ENCODE results near the gene TTC34. TPM values are rescaled to one million over a fixed set of nuclear protein-coding genes. Genes with fewer than 3 reads are reported as not detected.

The TTC34 gene
- total RNA-seq, 4 donors from 2014 or later, result 0.04 to 0.19 (median 0.15) TPM; not detected in 1

GRCh38 chr1:2835650-2836159 is 34.2 kb upstream of the TTC34 start:
- no peaks in the 10 kb centered on the region for H3K9me3 ChIP-seq
- peaks cover 0 to 63% (median 0%) of the 10 kb centered on the region in 4 donors for H3K27me3 ChIP-seq
- DNase-seq, result no peak
- no peaks in the 10 kb centered on the region for H3K36me3 ChIP-seq
- no peak overlapping the region for H3K4me3 ChIP-seq
- TF ChIP-seq CTCF (IDR thresholded peaks at IDR 0.05) (no peak), POLR2A (IDR thresholded peaks at IDR 0.05) (no peak)
- 64 to 78% methylated on average over 8 to 10 of the region's 10 CpGs for WGBS, 2 donors
- no peaks in the 10 kb centered on the region for H3K4me1 ChIP-seq
- H3K27ac ChIP-seq, result no peak overlapping the region
- intact Hi-C loops (cut with DNase I), result no loop called here

- H3K4me1 ChIP-seq, result no peaks in the 10 kb centered on the region
- WGBS, 2 donors, result 60% methylated on average over 1 to 7 of the region's 27 CpGs
- DNase-seq, result no peak
- TF ChIP-seq POLR2A (IDR thresholded peaks at IDR 0.05) (no peak), CTCF (IDR thresholded peaks at IDR 0.05) (no peak)
- intact Hi-C loops (cut with DNase I), result no loop called here
- H3K27me3 ChIP-seq, result peaks cover 0 to 63% (median 0%) of the 10 kb centered on the region in 4 donors
- H3K9me3 ChIP-seq, result no peaks in the 10 kb centered on the region
- no peaks in the 10 kb centered on the region for H3K36me3 ChIP-seq
- H3K27ac ChIP-seq, result no peak overlapping the region
- H3K4me3 ChIP-seq, result no peak overlapping the region
Observed at GRCh38 chr1:2834741-2835564, 33.5 kb upstream of the TTC34 start.

GRCh38 chr1:2834146-2834475 is 32.6 kb upstream of the TTC34 start:
- Histone ChIP-seq H3K4me3 (no peak overlapping the region), H3K27me3 (peaks cover 0 to 57% (median 0%) of the 10 kb centered on the region in 4 donors), H3K27ac (no peak overlapping the region), H3K4me1 (no peaks in the 10 kb centered on the region), H3K9me3 (no peaks in the 10 kb centered on the region), H3K36me3 (no peaks in the 10 kb centered on the region)
- DNase-seq, result no peak
- intact Hi-C loops (cut with DNase I), result no loop called here
- TF ChIP-seq CTCF (IDR thresholded peaks at IDR 0.05) (no peak), POLR2A (IDR thresholded peaks at IDR 0.05) (no peak)
- WGBS, 2 donors, result 35 to 83% methylated on average over 5 to 6 of the region's 15 CpGs

GRCh38 chr1:2833454-2834145 is 32.1 kb upstream of the TTC34 start:
- H3K4me3 ChIP-seq, result no peak overlapping the region
- DNase-seq, result no peak
- H3K27ac ChIP-seq, result no peak overlapping the region
- H3K9me3 ChIP-seq, result no peaks in the 10 kb centered on the region
- 79 to 82% methylated on average over 11 of the region's 20 CpGs for WGBS, 2 donors
- no peaks in the 10 kb centered on the region for H3K4me1 ChIP-seq
- no peak for TF ChIP-seq CTCF (IDR thresholded peaks at IDR 0.05)
- no peak for TF ChIP-seq POLR2A (IDR thresholded peaks at IDR 0.05)
- peaks cover 0 to 56% (median 0%) of the 10 kb centered on the region in 4 donors for H3K27me3 ChIP-seq
- intact Hi-C loops (cut with DNase I), result no loop called here
- no peaks in the 10 kb centered on the region for H3K36me3 ChIP-seq

Measured in esophagus squamous epithelium (tissue), 5 donors.